HuH-7.5 (cell line): ENCODE results near the gene SETDB2.

Experiments used
- DNase-seq: peaks from one replicate; pipeline ENCODE4 v3.0.0; 2011; ENCODE audit warnings: low spot score

SETDB2 gene

DNA sequence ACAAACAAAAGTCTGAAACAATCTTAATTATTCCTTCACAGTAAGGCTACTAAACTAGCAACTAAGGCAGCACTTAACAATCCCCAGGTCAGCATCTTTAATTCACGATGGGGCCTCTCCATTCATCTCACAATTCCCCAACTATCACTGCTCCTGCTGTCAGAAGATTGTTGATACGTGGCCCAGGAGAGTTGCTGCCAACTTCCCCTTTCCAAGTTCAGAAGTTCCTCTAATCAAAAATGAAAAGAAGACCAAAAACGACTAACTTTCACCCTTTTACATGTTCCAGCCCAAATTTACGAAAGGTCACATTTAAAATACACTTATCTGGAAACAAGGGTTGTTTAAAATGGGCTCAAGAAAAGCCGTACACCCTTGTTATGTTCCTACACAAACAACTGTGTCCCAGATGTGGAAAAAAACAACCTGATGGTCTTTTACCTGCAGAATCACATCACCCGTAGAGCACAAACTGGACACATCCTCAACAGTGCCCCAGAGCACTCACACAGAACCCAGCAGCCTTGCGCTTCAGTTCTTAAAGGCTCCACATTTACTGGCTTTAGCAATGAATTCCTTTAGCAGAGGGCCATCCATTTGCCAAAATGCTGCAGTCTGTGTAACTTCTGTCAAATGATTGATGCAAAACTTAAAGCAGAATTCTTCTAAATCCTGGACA lies 89.7 kb downstream of the SETDB2 start:
- DNase-seq: no peak

DNA sequence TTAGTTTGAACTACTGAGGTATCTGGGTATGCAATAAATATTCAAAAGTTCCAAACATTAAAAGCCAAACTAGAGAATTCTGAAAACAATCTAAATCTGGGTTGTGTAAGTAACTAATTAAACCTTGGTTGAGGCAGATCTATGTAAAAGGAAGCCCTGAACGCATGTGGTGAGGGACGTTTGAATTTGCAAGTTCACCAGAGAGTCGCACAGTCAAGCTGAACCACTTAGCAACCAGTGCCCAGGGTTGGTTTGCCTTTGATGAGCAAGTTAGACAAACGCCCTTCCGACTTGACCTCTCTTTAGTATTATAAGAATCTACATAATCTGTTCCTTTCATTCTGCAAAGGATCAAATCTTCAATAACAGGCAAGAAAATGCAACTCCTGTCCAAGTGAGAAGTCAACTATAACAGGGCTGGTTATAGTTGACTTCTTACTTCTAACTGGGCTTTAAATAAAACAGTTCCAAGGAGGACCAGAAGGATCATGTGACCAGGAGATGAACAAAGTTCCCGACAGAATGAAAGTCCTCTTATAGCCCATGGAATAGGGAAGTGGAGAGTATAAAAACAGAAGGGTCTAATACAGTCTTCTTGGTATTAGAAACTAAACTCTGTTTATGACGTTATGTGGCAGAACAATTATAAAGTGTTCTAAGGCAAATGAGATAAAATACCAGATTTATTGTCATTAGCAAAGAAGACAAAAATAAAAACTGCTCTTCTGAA lies 92.2 kb downstream of the SETDB2 start:
- DNase-seq: no peak

DNA sequence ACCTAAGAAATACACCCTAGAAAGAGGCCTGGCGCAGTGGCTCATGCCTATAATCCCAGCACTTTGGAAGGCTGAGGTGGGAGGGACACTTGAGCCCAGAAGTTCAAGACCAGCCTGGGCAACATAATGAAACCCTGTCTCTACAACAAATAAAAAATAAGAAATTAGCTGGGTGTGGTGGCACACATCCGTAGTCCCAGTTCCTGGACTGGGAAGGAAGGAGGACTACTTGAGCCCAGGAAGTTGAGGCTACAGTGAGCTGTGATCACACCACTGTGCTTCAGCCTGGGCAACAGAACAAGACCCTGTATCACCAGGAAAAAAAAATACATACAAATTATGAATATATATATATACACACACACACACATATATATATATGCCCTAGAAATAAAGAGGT lies 94.3 kb downstream of the SETDB2 start:
- no peak for DNase-seq

DNA sequence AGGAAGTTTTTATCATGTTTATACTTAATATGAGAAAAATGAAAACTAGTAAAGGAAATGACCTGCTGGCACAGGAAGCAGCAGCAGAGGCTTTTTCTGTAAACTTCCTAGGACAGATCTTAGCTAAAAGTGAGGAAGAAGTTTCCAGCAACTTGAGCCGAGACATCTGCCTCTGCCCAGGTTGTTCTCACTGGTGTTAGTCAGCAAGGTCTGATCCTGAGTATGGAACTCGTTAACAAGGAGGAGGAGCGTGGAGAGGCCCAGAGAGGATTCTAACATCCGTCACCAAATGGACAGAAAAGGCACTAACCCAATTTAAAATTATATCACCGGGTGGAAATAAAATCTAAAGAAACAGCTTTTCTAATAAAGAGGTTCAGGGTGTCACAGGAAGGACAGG lies 95.2 kb downstream of the SETDB2 start:
- no peak for DNase-seq

DNA sequence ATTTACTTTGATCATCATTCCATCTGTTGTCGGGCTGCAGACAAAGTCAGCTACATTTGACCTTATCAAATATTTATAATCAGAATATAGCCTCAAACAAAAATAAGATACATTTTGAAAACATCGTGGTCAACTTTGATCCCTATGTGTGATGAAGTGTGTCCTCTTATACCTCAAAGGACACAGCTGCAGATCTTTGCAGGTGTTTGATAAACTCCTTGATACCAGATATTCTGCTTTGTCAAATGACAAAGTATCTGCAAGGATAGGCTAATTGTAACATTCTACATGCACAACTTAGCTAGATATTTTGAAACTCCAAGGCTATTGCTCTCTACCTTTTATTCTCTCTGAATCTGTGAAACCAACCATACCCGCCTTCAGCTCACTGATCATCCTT lies 95.7 kb downstream of the SETDB2 start:
- DNase-seq: no peak

DNA sequence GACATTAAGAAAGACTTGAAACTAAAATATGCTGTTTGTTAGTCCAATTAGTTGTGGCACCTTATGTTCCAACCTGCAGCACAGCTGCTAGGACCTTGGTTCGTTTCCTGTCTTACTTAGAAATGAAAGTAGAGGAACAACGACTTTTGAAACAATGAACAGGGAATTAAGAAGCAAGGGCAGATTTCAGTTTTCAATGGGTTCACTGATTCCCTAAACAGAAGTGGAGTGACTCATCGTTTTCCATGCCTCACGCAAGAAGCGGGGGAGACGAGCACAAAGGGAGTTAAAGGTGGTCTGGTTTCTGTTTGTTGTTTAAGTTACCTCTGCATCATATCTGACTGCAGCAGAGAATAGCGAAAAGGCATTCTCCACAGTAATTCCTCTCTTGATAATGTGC lies 96.5 kb downstream of the SETDB2 start:
- DNase-seq: no peak

DNA sequence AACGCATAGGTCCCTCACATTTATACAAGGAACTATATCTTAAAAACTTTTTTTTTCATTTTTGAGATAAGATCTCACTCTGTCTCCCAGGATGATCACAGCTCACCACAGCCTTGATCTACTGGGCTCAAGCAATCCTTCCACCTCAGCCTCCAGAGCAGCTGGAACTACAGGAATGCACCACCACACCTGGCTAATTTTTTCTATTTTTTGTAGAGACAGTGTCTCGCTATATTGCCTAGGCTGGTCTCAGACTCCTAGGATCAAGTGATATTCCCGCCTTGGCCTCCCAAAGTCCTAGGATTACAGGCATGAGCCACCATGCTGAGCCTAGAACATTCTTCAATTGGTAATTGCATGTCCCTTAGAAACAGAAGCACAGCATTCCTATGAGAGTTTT lies 99.6 kb downstream of the SETDB2 start:
- no peak for DNase-seq
